GM18526 (cell line): ENCODE results near the gene RRP7A.

Experiments
- POLR2A ChIP-seq: IDR thresholded peaks from 3 replicates; pipeline ENCODE4 v1.6.1; 2011; ENCODE audit not compliant: insufficient read length; ENCODE audit errors: extremely low read depth

The RRP7A gene

GRCh38 chr22:42528591-42529307 lies 9.2 kb upstream of the RRP7A start:
- no peak for TF ChIP-seq POLR2A

GRCh38 chr22:42522546-42522945 lies 3.0 kb upstream of the RRP7A start:
- no peak for TF ChIP-seq POLR2A

- TF ChIP-seq POLR2A = no peak
Observed at GRCh38 chr22:42521228-42521546, 1.6 kb upstream of the RRP7A start.

- TF ChIP-seq POLR2A = no peak
Observed at GRCh38 chr22:42515896-42516295, 3.7 kb downstream of the RRP7A start.

DNA sequence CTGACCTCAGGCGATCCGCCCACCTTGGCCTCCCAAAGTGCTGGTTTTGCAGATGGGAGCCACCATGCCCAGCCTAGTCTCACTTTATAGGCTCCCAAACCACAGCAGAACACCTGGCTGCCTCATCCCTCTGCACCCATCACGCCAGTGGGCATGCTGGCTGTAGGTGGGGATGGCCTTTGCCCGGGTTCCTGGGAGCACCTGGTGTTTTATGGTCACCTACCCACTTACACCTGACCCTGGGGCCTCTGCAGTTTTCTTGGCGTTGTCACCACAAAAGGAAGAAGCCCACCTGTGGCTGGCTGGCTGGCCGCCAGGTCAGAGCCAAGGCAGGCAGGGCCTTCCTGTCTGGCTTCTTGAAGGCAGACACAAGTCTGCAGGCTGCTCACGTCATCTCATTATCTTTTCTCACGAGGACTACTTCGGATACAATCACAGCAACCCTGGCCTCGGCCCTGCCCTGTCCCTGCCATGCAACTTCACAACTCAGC lies 8.2 kb downstream of the RRP7A start:
- no peak for TF ChIP-seq POLR2A

- TF ChIP-seq POLR2A = no peak
Observed at GRCh38 chr22:42509548-42509947, 10.0 kb downstream of the RRP7A start.

GRCh38 chr22:42500836-42501179 lies 18.8 kb downstream of the RRP7A start:
- TF ChIP-seq POLR2A = no peak

DNA sequence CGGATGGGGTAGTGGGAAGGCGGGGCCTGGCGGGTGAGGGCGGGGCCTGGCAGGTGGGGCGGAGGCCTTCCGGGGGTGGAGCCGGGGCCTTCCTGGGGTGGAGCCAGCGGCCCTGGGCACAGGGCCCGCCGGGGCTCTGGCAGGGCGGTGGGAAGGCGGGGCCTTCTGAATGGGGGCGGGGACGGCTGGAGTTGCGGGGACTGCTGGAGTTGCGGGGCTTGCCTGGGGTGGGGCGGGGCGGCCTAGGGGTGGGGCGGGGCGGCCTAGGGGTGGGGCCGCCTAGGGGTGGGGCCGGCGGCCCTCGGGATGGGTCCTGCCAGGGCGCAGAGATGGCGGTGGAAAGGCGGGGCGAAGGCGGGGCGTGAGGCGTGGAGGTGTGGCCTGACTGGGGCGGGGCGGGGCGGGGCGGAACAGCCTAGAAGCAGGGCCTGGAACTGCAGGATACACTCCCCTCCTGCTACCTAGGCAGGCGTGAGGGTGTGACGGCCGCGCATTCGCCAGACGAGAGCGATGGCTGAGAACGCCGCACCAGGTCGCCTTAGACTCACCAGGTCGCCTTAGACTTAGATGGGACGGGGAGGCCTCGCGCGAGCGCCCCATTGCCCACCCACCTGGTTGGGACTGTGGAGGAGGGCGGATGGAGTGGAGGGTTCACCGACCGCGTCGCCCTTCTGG lies 19.3 kb downstream of the RRP7A start:
- peak; percentile 17 for TF ChIP-seq POLR2A

- TF ChIP-seq POLR2A = no peak
Observed at GRCh38 chr22:42493393-42493792, 26.2 kb downstream of the RRP7A start.

- no peak for TF ChIP-seq POLR2A
Observed at GRCh38 chr22:42492323-42492690, 27.3 kb downstream of the RRP7A start.

- TF ChIP-seq POLR2A = no peak
Observed at GRCh38 chr22:42490243-42490832, 29.3 kb downstream of the RRP7A start.

DNA sequence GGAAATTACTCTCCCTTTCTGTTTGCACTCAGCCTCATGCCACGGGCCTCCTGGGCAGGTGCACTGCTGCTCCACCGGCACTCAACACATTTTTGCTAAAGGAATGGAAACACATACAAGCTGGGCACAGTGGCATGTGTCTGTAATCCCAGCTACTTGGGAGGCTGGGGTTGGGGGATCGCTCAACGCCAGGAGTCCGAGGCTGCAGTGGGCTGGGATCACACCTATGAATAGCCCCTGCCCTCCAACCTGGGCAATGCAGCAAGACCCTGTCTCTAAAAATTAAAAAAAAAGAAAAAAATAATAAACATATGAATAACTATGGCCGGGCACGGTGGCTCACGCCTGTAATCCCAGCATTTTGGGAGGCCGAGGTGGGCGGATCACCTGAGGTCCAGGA lies 30.6 kb downstream of the RRP7A start:
- TF ChIP-seq POLR2A = no peak

DNA sequence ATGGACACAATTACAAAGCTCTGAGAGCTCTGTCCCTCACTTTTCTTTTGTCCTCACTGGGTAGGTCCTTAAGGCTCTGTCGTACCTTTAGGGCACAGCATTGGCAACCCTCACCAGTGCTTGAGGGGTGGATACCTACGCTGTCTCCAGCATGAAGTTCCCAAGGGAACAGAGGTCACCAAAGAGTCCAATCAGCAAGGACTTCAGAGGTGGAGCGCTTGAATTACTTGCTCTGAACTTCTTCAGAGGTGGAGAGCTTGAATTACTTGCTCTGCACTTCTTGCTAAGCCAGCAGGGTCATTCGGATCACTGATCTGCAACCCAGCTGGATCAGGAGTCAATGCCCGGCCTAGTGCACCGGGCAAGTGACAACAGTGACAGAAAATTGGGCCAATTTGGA lies 35.1 kb downstream of the RRP7A start:
- TF ChIP-seq POLR2A = no peak

- TF ChIP-seq POLR2A = no peak
Observed at GRCh38 chr22:42475122-42475521, 44.5 kb downstream of the RRP7A start.

DNA sequence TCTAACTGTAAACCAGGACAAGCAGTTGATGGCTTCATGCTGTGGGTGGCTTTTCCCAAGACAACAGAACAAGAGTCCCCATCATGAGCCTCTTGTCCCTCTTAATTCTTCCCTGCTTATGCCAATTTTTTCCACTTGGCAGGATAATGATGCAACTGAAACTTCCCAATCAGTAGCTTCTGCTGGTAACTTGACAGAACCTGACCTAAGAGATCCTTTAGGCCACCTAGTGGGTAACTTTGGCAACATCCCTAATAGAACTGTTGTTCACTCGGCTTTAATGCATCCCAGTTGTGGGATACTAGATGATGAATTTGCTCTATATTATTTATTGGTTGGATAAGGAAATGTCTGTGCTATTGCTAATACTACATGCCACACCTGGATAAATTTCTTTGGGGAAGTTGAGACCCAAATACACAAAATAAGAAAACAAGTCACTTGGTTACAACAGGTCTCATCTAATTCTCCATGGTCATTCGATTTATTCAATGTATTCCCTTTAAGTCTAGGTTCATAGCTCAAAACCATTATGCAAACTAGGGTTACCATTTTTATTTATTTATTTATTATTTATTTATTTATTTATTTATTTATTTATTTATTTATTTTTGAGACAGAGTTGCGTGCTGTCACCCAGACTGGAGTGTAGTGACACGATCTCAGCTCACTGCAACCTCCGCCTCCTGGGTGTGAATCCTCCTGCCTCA lies 46.0 kb downstream of the RRP7A start:
- no peak for TF ChIP-seq POLR2A

DNA sequence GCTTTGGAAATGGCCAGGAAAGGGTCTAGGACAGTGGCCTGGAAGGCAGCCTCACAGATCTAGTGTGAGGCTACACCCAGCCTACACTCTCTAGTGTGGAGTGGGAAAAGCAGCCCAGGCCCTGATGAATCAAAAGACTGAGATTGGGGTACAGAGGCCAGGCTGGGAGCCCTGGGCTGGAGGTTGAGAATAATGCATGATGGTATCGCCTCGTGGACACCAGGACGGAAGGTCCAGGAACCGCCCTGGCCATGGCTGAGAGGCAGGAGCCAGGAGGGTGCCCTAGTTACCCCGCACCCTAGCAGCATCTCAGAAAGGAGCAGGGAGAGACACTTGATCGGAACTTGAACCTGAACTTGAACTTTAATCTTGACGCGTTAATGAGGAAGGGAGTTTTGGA lies 46.9 kb downstream of the RRP7A start:
- no peak for TF ChIP-seq POLR2A
